Upper lobe of right lung (tissue), 1 donor: ENCODE measurements around the gene HDAC7. TPM values are rescaled to one million over a fixed set of nuclear protein-coding genes. Genes with fewer than 3 reads are reported as not detected.

Experiments used
- ATAC-seq: fragments of 200-7000 bp; cut with Tn5 transposase; one replicate; pipeline ENCODE4 v1.9.1; 2020; ENCODE audit warnings: mild to moderate bottlenecking, moderate library complexity
- DNase-seq: peaks from one replicate; pipeline ENCODE4 v3.0.0-alpha.2; 2020
- H3K27ac ChIP-seq: fragments of 200-600 bp; one replicate; pipeline ENCODE4 v1.8.0; 2022
- H3K27me3 ChIP-seq: fragments of 200-600 bp; one replicate; pipeline ENCODE4 v1.8.0; 2022; ENCODE audit warnings: mild to moderate bottlenecking
- H3K36me3 ChIP-seq: fragments of 200-600 bp; one replicate; pipeline ENCODE4 v1.8.0; 2022
- H3K4me1 ChIP-seq: fragments of 200-600 bp; one replicate; pipeline ENCODE4 v1.8.0; 2022
- H3K4me3 ChIP-seq: fragments of 200-600 bp; one replicate; pipeline ENCODE4 v1.8.0; 2022; ENCODE audit warnings: mild to moderate bottlenecking
- H3K9me3 ChIP-seq: fragments of 200-600 bp; one replicate; pipeline ENCODE4 v1.8.0; 2022
- CTCF ChIP-seq: fragments of 200-600 bp; IDR thresholded peaks from one replicate; pipeline ENCODE4 v1.8.0; 2022; ENCODE audit warnings: antibody characterized with exemption
- intact Hi-C: fragments of 100-400 bp; cut with DNase I; formaldehyde crosslinking; loops from one replicate; pipeline ENCODE4 v1.11.0; 2022
- total RNA-seq: library from RNA; stranded (reverse); fragmentation: NEBNext Ultra II Directional; extraction: Animal tissue kit (Norgen Biotek cat#: 25700); gene quantifications from one replicate; pipeline ENCODE4 v1.2.1, GENCODE V29; 2021
- donor health status: DM: no; HTN: yes; CAD: no; lungs with severe emphysema.

HDAC7 gene
- total RNA-seq, 1 donor from 2014 or later, result 135 TPM

- intact Hi-C loops, result loop anchor here (10.0 kb wide), 1 partner anchor 121 kb away; no protein-coding TSS in a partner anchor
- TF ChIP-seq CTCF, result no peak
- Histone ChIP-seq H3K36me3 (no peaks in the 10 kb centered on the region), H3K9me3 (no peaks in the 10 kb centered on the region), H3K27ac (no peak overlapping the region), H3K4me3 (no peak overlapping the region), H3K27me3 (no peaks in the 10 kb centered on the region), H3K4me1 (peaks cover 14% of the 10 kb centered on the region)
- ATAC-seq, result peak; percentile 54
- no peak for DNase-seq
Observed at GRCh38 chr12:47835831-47836155, 16.1 kb upstream of the HDAC7 start.

- Histone ChIP-seq H3K9me3 (no peaks in the 10 kb centered on the region), H3K36me3 (no peaks in the 10 kb centered on the region), H3K27me3 (no peaks in the 10 kb centered on the region), H3K27ac (no peak overlapping the region), H3K4me3 (no peak overlapping the region), H3K4me1 (peaks cover 14% of the 10 kb centered on the region)
- ATAC-seq (no peak), DNase-seq (no peak)
- TF ChIP-seq CTCF, result no peak
- intact Hi-C loops, result loop anchor here (10.0 kb wide), 1 partner anchor 120 kb away; no protein-coding TSS in a partner anchor
Observed at GRCh38 chr12:47835006-47835830, 15.5 kb upstream of the HDAC7 start.

- no peak for ATAC-seq
Observed at GRCh38 chr12:47834199-47834903, 14.6 kb upstream of the HDAC7 start.

GRCh38 chr12:47833591-47834012, 13.9 kb upstream of the HDAC7 start:
- intact Hi-C loops, result loop anchor here (10.0 kb wide), 1 partner anchor 119 kb away; no protein-coding TSS in a partner anchor
- Histone ChIP-seq H3K9me3 (no peaks in the 10 kb centered on the region), H3K4me1 (peaks cover 24% of the 10 kb centered on the region), H3K27ac (no peak overlapping the region), H3K4me3 (no peak overlapping the region), H3K36me3 (no peaks in the 10 kb centered on the region), H3K27me3 (no peaks in the 10 kb centered on the region)
- TF ChIP-seq CTCF, result no peak
- no peak for DNase-seq
- ATAC-seq, result no peak

More at GRCh38 chr12:47834199-47834903, 14.6 kb upstream of the HDAC7 start:
- DNase-seq, result no peak
- Histone ChIP-seq H3K9me3 (no peaks in the 10 kb centered on the region), H3K27ac (no peak overlapping the region), H3K4me1 (peaks cover 18% of the 10 kb centered on the region), H3K4me3 (no peak overlapping the region), H3K27me3 (no peaks in the 10 kb centered on the region), H3K36me3 (no peaks in the 10 kb centered on the region)
- no peak for TF ChIP-seq CTCF
- intact Hi-C loops, result loop anchor here (10.0 kb wide), 1 partner anchor 120 kb away; no protein-coding TSS in a partner anchor

- no peaks in the 10 kb centered on the region for H3K36me3 ChIP-seq
- TF ChIP-seq CTCF, result no peak
- no peak overlapping the region for H3K27ac ChIP-seq
- intact Hi-C loops, result loop anchor here (10.0 kb wide), 1 partner anchor 118 kb away; no protein-coding TSS in a partner anchor
- DNase-seq (no peak), ATAC-seq (no peak)
- peaks cover 33% of the 10 kb centered on the region for H3K4me1 ChIP-seq
- H3K27me3 ChIP-seq, result no peaks in the 10 kb centered on the region
- H3K9me3 ChIP-seq, result no peaks in the 10 kb centered on the region
- H3K4me3 ChIP-seq, result no peak overlapping the region
Observed at GRCh38 chr12:47832263-47832933, 12.7 kb upstream of the HDAC7 start.
